HepG2 (cell line): Measurements from ENCODE around the gene LATS2. TPM values are rescaled to one million over a fixed set of nuclear protein-coding genes. Genes with fewer than 3 reads are reported as not detected.

ENCODE experiments used
- ATAC-seq: fragments of 200-7000 bp; cut with Tn5 transposase; 3 replicates; pipeline ENCODE4 v1.9.1; 2020; ENCODE audit warnings: mild to moderate bottlenecking, moderate library complexity
- BruUV-seq: library from RNA; stranded (reverse); fragments of 400-500 nt; replicated peaks from 2 replicates; lab custom pipeline; 2021; lab: Mats Ljungman, UMichigan
- CTCF ChIA-PET: fragments of 300-600 bp; formaldehyde crosslinking; extraction: SDS; loops from one replicate; lab custom pipeline; 2021; ENCODE audit warnings: low total read pairs, inconsistent platforms, low intra/inter-chr PET ratio; lab: Yijun Ruan, JAX
- POLR2A ChIA-PET: fragments of 350-600 bp; sonication (Branson Sonifier 250); formaldehyde crosslinking; loops from one replicate; lab custom pipeline; 2020; ENCODE audit warnings: antibody characterized with exemption, inconsistent platforms; lab: Yijun Ruan, JAX
- DNase-seq: peaks from one replicate; pipeline ENCODE4 v3.0.0-alpha.2; 2015; ENCODE audit warnings: low spot score
- FAIRE-seq: peaks from 3 replicates; lab custom pipeline; 2011; peaks lifted over from hg19 to GRCh38; lab: Jason Lieb, UNC
- H2AFZ ChIP-seq: one replicate; pipeline ENCODE4 v1.6.1; 2011; ENCODE audit warnings: low read length, inconsistent platforms
- H3K27ac ChIP-seq: fragments of 300-600 bp; 3 replicates; pipeline ENCODE4 v1.8.0; 2011; ENCODE audit warnings: mixed run types, mild to moderate bottlenecking, mixed read lengths, low read length, inconsistent platforms; ENCODE audit not compliant: insufficient read depth; ENCODE audit errors: extremely low read length
- H3K27me3 ChIP-seq, 2 experiments: fragments of 200-600 bp in 1 of 2; 2 replicates in 1 of 2; 3 replicates in 1 of 2; pipeline versions ENCODE4 v1.6.0 to v1.8.0; 2011; ENCODE audit warnings: low read length in 2 of 2, mild to moderate bottlenecking in 2 of 2, moderate library complexity in 2 of 2, inconsistent platforms in 1 of 2; ENCODE audit not compliant: insufficient read depth in 2 of 2, control insufficient read depth in 1 of 2
- H3K36me3 ChIP-seq, 2 experiments: fragments of 200-600 bp in 1 of 2; replicated peaks in 1 of 2; 2 replicates in 1 of 2; 3 replicates in 1 of 2; pipeline versions ENCODE4 v1.5.1 to v1.8.0; 2011; ENCODE audit warnings: low read length in 2 of 2, inconsistent platforms in 1 of 2; ENCODE audit not compliant: insufficient read depth in 2 of 2, control insufficient read depth in 1 of 2
- H3K4me1 ChIP-seq: 2 replicates; pipeline ENCODE4 v1.5.1; 2012; ENCODE audit warnings: low read length, inconsistent platforms; ENCODE audit not compliant: insufficient read depth
- H3K4me2 ChIP-seq: 2 replicates; pipeline ENCODE4 v1.6.0; 2011; ENCODE audit warnings: low read depth, low read length, inconsistent platforms
- H3K4me3 ChIP-seq, 3 experiments: fragments of 200-600 bp in 1 of 3; sonication (generic), shearing (Covaris generic) in 1 of 3; replicated peaks in 1 of 3; 2 replicates each; pipeline ENCODE4 v1.5.1; 2011 to 2016; ENCODE audit warnings: low read length in 3 of 3, inconsistent platforms in 2 of 3, low read depth in 2 of 3, mild to moderate bottlenecking in 2 of 3, control low read depth in 1 of 3, mixed read lengths in 1 of 3; ENCODE audit not compliant: insufficient read depth in 1 of 3
- H3K79me2 ChIP-seq: one replicate; pipeline ENCODE4 v1.6.1; 2011; ENCODE audit warnings: low read length, inconsistent platforms; ENCODE audit not compliant: insufficient read depth
- H3K9ac ChIP-seq: 2 replicates; pipeline ENCODE4 v1.6.0; 2011; ENCODE audit warnings: mild to moderate bottlenecking, low read depth, low read length, inconsistent platforms; ENCODE audit not compliant: insufficient read depth
- H3K9me3 ChIP-seq: 2 replicates; pipeline ENCODE4 v1.5.1; 2012; ENCODE audit warnings: mild to moderate bottlenecking, low read length
- H4K20me1 ChIP-seq: 2 replicates; pipeline ENCODE4 v1.6.0; 2011; ENCODE audit warnings: inconsistent platforms, mild to moderate bottlenecking, low read length, moderate library complexity; ENCODE audit not compliant: insufficient read depth
- AGO2 ChIP-seq: fragments of 200-400 bp; formaldehyde crosslinking; optimal IDR thresholded peaks from 2 replicates; pipeline ENCODE3; 2017; ENCODE audit warnings: mild to moderate bottlenecking, low read depth, low read length, moderate library complexity
- ATF7-NPFF ChIP-seq: sonication (generic); formaldehyde crosslinking; IDR thresholded peaks from 2 replicates; pipeline ENCODE4 v1.8.1; 2023; ENCODE audit warnings: mild to moderate bottlenecking, low read depth, missing genetic modification reagents, moderate library complexity
- CEBPB ChIP-seq: IDR thresholded peaks from 2 replicates; pipeline ENCODE4 v1.6.1; 2011; ENCODE audit warnings: low read depth, low read length, improper control_type of control experiment, borderline replicate concordance
- HMGA1 ChIP-seq: sonication (generic); formaldehyde crosslinking; conservative IDR thresholded peaks from 2 replicates; pipeline ENCODE4 v1.4.0; 2020; ENCODE audit warnings: missing genetic modification reagents
- HNF4A ChIP-seq: sonication (generic); formaldehyde crosslinking; IDR thresholded peaks from 2 replicates; pipeline ENCODE4 v1.4.0; 2020; ENCODE audit warnings: missing genetic modification reagents
- RBFOX2 ChIP-seq: fragments of 200-400 bp; formaldehyde crosslinking; IDR thresholded peaks from 2 replicates; pipeline ENCODE4 v1.6.1; 2017; ENCODE audit warnings: low read depth, mild to moderate bottlenecking, low read length
- SKI ChIP-seq: fragments of 450-650 bp; IDR thresholded peaks from one replicate; pipeline ENCODE4 v1.6.1; 2018; ENCODE audit warnings: mild to moderate bottlenecking; ENCODE audit not compliant: partially characterized antibody
- SMAD1 ChIP-seq: sonication (generic); formaldehyde crosslinking; IDR thresholded peaks from 2 replicates; pipeline ENCODE4 v1.4.0; 2020; ENCODE audit warnings: missing genetic modification reagents, low read depth, mild to moderate bottlenecking, borderline replicate concordance
- ZMYM3 ChIP-seq: sonication (generic); formaldehyde crosslinking; IDR thresholded peaks from 2 replicates; pipeline ENCODE4 v1.5.1; 2020; ENCODE audit warnings: mild to moderate bottlenecking, missing genetic modification reagents
- ZNF121 ChIP-seq: sonication (generic); formaldehyde crosslinking; IDR thresholded peaks from 2 replicates; pipeline ENCODE4 v1.5.0; 2020; ENCODE audit warnings: mild to moderate bottlenecking, missing genetic modification reagents
- ZNF282 ChIP-seq: fragments of 450-650 bp; IDR thresholded peaks from 2 replicates; pipeline ENCODE4 v1.6.1; 2018; ENCODE audit not compliant: partially characterized antibody
- ZNF577 ChIP-seq: sonication (generic); formaldehyde crosslinking; IDR thresholded peaks from 2 replicates; pipeline ENCODE4 v1.4.0; 2020; ENCODE audit warnings: mild to moderate bottlenecking, low read depth, missing genetic modification reagents, borderline replicate concordance
- WGBS: methylation state at CpG from one replicate; pipeline ENCODE4 v1.1.6; 2017; ENCODE audit warnings: low lambda C conversion rate; 5-methylcytosine and 5-hydroxymethylcytosine counted together
- in situ Hi-C: cut with HindIII; loops from 2 replicates; pipeline ENCODE4 v1.10.0; 2017; ENCODE audit warnings: low pct_unique_long_range_greater_than_20kb; ENCODE audit not compliant: extremely low pct_ligation_motif_present
- intact Hi-C: fragments of 100-400 bp; cut with micrococcal nuclease; formaldehyde crosslinking; loops from one replicate; pipeline ENCODE4 v1.10.0; 2022; ENCODE audit not compliant: unreplicated experiment
- polyA plus RNA-seq, 8 experiments: library from polyadenylated mRNA; depleted of rRNA in 3 of 8; stranded (reverse) in 7 of 8; unstranded in 1 of 8; fragments of >200 nt; fragmentation: Illumina TruSeq in 4 of 8; extraction: Trizol in 4 of 8; gene quantifications; 2 replicates each; pipeline versions ENCODE4 v1.2.1 to v1.2.3, GENCODE V29; 2011 to 2016; ENCODE audit warnings: low read depth in 4 of 8, missing spikeins in 1 of 8, mixed read lengths in 1 of 8; ENCODE audit not compliant: insufficient read depth in 1 of 8
- total RNA-seq, 5 experiments: library from RNA; depleted of rRNA; stranded (reverse); fragments of >200 nt; fragmentation: Illumina TruSeq; extraction: Trizol; gene quantifications; 2 replicates each; pipeline ENCODE4 v1.2.3, GENCODE V29; 2016; ENCODE audit warnings: low read depth in 1 of 5
- TF ChIP-seq, protein P1 (sequence below): sonication (generic); formaldehyde crosslinking; IDR thresholded peaks from 2 replicates; pipeline ENCODE4 v1.4.0; 2020; ENCODE audit warnings: missing genetic modification reagents
- TF ChIP-seq, protein P2 (sequence below): sonication (generic); formaldehyde crosslinking; IDR thresholded peaks from 2 replicates; pipeline ENCODE4 v1.5.0; 2020; ENCODE audit warnings: mild to moderate bottlenecking, missing genetic modification reagents
- TF ChIP-seq, protein P3 (sequence below): sonication (generic); formaldehyde crosslinking; IDR thresholded peaks from 2 replicates; pipeline ENCODE4 v1.4.0; 2020; ENCODE audit warnings: mild to moderate bottlenecking, missing genetic modification reagents
- TF ChIP-seq, protein P4 (sequence below): sonication (generic); formaldehyde crosslinking; IDR thresholded peaks from 2 replicates; pipeline ENCODE4 v1.9.0; 2022; ENCODE audit warnings: missing genetic modification reagents, mild to moderate bottlenecking, borderline replicate concordance

The LATS2 gene
- total and polyA plus RNA-seq, 2 of the 13 experiments (the other 11 are each of a cell fraction or from before 2014, with no cell fraction given), result 7.3 to 8.5 TPM

DNA sequence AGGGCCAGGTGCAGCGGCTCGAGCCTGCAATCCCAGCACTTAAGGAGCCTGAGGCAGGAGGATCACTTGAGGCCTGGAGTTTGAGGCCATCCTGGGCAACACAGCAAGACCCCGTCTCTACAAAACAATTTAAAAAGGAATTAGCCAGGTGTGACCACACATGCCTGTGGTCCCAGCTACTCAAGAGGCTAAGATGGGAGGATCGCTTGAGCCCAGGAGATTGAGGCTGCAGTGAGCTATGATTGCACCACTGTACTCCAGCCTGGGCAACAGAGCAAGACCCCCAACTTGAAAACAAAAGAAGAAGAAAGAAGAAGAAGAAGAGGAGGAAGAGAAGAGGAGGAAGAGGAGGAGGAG lies 47.7 kb downstream of the LATS2 start:
- Histone ChIP-seq H3K9me3 (no peaks in the 10 kb centered on the region), H4K20me1 (peaks cover 3% of the 10 kb centered on the region; the same call in 1 of the 2 replicates), H3K27ac (peak overlapping the region; percentile 78), H3K4me3 (no peak overlapping the region), H3K4me1 (peaks cover 82% of the 10 kb centered on the region), H3K9ac (no peak overlapping the region)
- ChIA-PET POLR2A (interaction anchor here (0.6 to 1.2 kb wide), 3 partner anchors 21 to 60 kb away, joined by 3 to 4 read pairs (median 3); no protein-coding TSS in a partner anchor), CTCF (no interaction called here)
- 98% methylated on average over 4 of the region's 4 CpGs for WGBS
- FAIRE-seq, result no peak
- DNase-seq, result no peak
- ATAC-seq, result no peak
- BruUV-seq, result no TSS peak
- TF ChIP-seq, protein P1, sequence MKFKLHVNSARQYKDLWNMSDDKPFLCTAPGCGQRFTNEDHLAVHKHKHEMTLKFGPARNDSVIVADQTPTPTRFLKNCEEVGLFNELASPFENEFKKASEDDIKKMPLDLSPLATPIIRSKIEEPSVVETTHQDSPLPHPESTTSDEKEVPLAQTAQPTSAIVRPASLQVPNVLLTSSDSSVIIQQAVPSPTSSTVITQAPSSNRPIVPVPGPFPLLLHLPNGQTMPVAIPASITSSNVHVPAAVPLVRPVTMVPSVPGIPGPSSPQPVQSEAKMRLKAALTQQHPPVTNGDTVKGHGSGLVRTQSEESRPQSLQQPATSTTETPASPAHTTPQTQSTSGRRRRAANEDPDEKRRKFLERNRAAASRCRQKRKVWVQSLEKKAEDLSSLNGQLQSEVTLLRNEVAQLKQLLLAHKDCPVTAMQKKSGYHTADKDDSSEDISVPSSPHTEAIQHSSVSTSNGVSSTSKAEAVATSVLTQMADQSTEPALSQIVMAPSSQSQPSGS, result no peak
- TF ChIP-seq ZMYM3 (CRISPR knock-in tag) (0 out of 2 replicates have a peak, but pooled peaks have one; percentile 16), ATF7-NPFF (CRISPR knock-in tag) (no peak), CEBPB (no peak), SMAD1 (CRISPR knock-in tag) (no peak), AGO2 (no peak), HMGA1 (CRISPR knock-in tag) (no peak), ZNF282 (no peak), SKI (no peak), RBFOX2 (no peak), ZNF577 (CRISPR knock-in tag) (no peak), ZNF121 (CRISPR knock-in tag) (peak; percentile 93), HNF4A (no peak)
- TF ChIP-seq, protein P2, sequence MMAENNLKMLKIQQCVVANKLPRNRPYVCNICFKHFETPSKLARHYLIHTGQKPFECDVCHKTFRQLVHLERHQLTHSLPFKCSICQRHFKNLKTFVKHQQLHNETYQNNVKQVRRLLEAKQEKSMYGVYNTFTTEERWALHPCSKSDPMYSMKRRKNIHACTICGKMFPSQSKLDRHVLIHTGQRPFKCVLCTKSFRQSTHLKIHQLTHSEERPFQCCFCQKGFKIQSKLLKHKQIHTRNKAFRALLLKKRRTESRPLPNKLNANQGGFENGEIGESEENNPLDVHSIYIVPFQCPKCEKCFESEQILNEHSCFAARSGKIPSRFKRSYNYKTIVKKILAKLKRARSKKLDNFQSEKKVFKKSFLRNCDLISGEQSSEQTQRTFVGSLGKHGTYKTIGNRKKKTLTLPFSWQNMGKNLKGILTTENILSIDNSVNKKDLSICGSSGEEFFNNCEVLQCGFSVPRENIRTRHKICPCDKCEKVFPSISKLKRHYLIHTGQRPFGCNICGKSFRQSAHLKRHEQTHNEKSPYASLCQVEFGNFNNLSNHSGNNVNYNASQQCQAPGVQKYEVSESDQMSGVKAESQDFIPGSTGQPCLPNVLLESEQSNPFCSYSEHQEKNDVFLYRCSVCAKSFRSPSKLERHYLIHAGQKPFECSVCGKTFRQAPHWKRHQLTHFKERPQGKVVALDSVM (CRISPR knock-in tag), result peak; percentile 24; the same call in 1 of the 2 replicates
- TF ChIP-seq, protein P3, sequence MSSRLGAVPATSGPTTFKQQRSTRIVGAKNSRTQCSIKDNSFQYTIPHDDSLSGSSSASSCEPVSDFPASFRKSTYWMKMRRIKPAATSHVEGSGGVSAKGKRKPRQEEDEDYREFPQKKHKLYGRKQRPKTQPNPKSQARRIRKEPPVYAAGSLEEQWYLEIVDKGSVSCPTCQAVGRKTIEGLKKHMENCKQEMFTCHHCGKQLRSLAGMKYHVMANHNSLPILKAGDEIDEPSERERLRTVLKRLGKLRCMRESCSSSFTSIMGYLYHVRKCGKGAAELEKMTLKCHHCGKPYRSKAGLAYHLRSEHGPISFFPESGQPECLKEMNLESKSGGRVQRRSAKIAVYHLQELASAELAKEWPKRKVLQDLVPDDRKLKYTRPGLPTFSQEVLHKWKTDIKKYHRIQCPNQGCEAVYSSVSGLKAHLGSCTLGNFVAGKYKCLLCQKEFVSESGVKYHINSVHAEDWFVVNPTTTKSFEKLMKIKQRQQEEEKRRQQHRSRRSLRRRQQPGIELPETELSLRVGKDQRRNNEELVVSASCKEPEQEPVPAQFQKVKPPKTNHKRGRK (CRISPR knock-in tag), result no peak
- TF ChIP-seq, protein P4, sequence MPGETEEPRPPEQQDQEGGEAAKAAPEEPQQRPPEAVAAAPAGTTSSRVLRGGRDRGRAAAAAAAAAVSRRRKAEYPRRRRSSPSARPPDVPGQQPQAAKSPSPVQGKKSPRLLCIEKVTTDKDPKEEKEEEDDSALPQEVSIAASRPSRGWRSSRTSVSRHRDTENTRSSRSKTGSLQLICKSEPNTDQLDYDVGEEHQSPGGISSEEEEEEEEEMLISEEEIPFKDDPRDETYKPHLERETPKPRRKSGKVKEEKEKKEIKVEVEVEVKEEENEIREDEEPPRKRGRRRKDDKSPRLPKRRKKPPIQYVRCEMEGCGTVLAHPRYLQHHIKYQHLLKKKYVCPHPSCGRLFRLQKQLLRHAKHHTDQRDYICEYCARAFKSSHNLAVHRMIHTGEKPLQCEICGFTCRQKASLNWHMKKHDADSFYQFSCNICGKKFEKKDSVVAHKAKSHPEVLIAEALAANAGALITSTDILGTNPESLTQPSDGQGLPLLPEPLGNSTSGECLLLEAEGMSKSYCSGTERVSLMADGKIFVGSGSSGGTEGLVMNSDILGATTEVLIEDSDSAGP (CRISPR knock-in tag), result no peak
- TF ChIP-seq, all 625 proteins: peak for 3
- peaks cover 67% of the 10 kb centered on the region for H3K79me2 ChIP-seq
- H3K27me3 ChIP-seq, result no peaks in the 10 kb centered on the region
- H3K36me3 ChIP-seq, result peaks cover 4 to 7% of the 10 kb centered on the region in 2 experiments; a peak in 3 of 5 replicates
- intact Hi-C loops, result loop anchor here (5.0 kb wide), 1 partner anchor 61 kb away; no protein-coding TSS in a partner anchor
- no peak overlapping the region for H2AFZ ChIP-seq
- H3K4me2 ChIP-seq, result peak overlapping the region; percentile 65; the same call in 1 of the 2 replicates
- in situ Hi-C loops, result no loop called here
